Vagina (tissue), 2 donors: ENCODE results near the gene SPHK1. TPM values are rescaled to one million over a fixed set of nuclear protein-coding genes. Genes with fewer than 3 reads are reported as not detected.

Source experiments
- DNase-seq, 2 donors: peaks; one replicate each; pipeline ENCODE4 v3.0.0-alpha.2; 2017; ENCODE audit errors: extremely low spot score in 2 of 2
- H3K27ac ChIP-seq: fragments of 200-600 bp; sonication (generic); one replicate; pipeline ENCODE4 v1.5.1; 2019
- H3K27me3 ChIP-seq: fragments of 200-600 bp; sonication (generic); one replicate; pipeline ENCODE4 v1.5.1; 2019
- H3K36me3 ChIP-seq, 2 donors: fragments of 200-600 bp; sonication (generic); one replicate each; pipeline ENCODE4 v1.5.1; 2017 to 2019
- H3K4me1 ChIP-seq: fragments of 200-600 bp; sonication (generic); one replicate; pipeline ENCODE4 v1.5.1; 2019
- H3K4me3 ChIP-seq, 2 donors: fragments of 200-600 bp; sonication (generic); 1 replicate in 1 of 2; 2 replicates in 1 of 2; pipeline ENCODE4 v1.5.1; 2016 to 2019
- H3K9me3 ChIP-seq: fragments of 200-600 bp; sonication (generic); one replicate; pipeline ENCODE4 v1.5.1; 2019
- CTCF ChIP-seq, 3 experiments: fragments of 450-650 bp in 2 of 3; fragments of 200-600 bp in 1 of 3; sonication (generic) in 1 of 3; IDR thresholded peaks; one replicate each; pipeline ENCODE4 v1.5.1; 2017 to 2019; ENCODE audit warnings: antibody characterized with exemption in 3 of 3, mild to moderate bottlenecking in 2 of 3, moderate library complexity in 2 of 3
- POLR2A ChIP-seq, 2 donors: fragments of 450-650 bp; IDR thresholded peaks; one replicate each; pipeline ENCODE4 v1.6.1; 2017; ENCODE audit warnings: antibody characterized with exemption in 2 of 2, mild to moderate bottlenecking in 2 of 2, moderate library complexity in 2 of 2
- POLR2AphosphoS5 ChIP-seq, 2 donors: sonication (generic); formaldehyde crosslinking; IDR thresholded peaks; one replicate each; pipeline ENCODE4 v1.9.0; 2017; ENCODE audit warnings: antibody characterized with exemption in 2 of 2, mild to moderate bottlenecking in 2 of 2, low read depth in 1 of 2; ENCODE audit not compliant: insufficient read depth in 1 of 2
- intact Hi-C: fragments of 100-400 bp; cut with DNase I; formaldehyde crosslinking; loops from one replicate; pipeline ENCODE4 v1.15.1; 2023
- total RNA-seq: library from RNA; depleted of rRNA; stranded (reverse); fragments of >200 nt; gene quantifications from one replicate; pipeline ENCODE4 v1.2.3, GENCODE V29; 2016

The SPHK1 gene
- total RNA-seq, 1 donor from 2014 or later, result 11.0 TPM

GRCh38 chr17:76408037-76408849, 23.8 kb downstream of the SPHK1 start:
- intact Hi-C loops, result loop anchor here (10.0 kb wide), 1 partner anchor 97 kb away; the partner anchor contains the start of gene RHBDF2
- Histone ChIP-seq H3K4me3 (no peak overlapping the region), H3K4me1 (no peaks in the 10 kb centered on the region), H3K27me3 (no peaks in the 10 kb centered on the region), H3K27ac (no peak overlapping the region), H3K9me3 (no peaks in the 10 kb centered on the region), H3K36me3 (peaks cover 0 to 8% of the 10 kb centered on the region in 2 donors)
- no peak for DNase-seq
- TF ChIP-seq POLR2A (IDR thresholded peaks at IDR 0.05), result no peak
- TF ChIP-seq CTCF (IDR thresholded peaks at IDR 0.05), result peak; percentile 21 to 39 (median 30)

GRCh38 chr17:76410328-76410965, 26.0 kb downstream of the SPHK1 start:
- Histone ChIP-seq H3K9me3 (no peaks in the 10 kb centered on the region), H3K36me3 (no peaks in the 10 kb centered on the region), H3K4me1 (peaks cover 10% of the 10 kb centered on the region), H3K4me3 (no peak overlapping the region), H3K27ac (no peak overlapping the region), H3K27me3 (no peaks in the 10 kb centered on the region)
- no peak for DNase-seq
- intact Hi-C loops, result no loop called here
- no peak for TF ChIP-seq CTCF (IDR thresholded peaks at IDR 0.05)
- no peak for TF ChIP-seq POLR2A (IDR thresholded peaks at IDR 0.05)
- TF ChIP-seq POLR2AphosphoS5 (IDR thresholded peaks at IDR 0.05; ENCODE audit: insufficient read depth in 1 of 2, low read depth in 1 of 2), result no peak

GRCh38 chr17:76411247-76411646, 26.8 kb downstream of the SPHK1 start:
- no peaks in the 10 kb centered on the region for H3K27me3 ChIP-seq
- DNase-seq, result no peak
- H3K36me3 ChIP-seq, result no peaks in the 10 kb centered on the region
- peaks cover 10% of the 10 kb centered on the region for H3K4me1 ChIP-seq
- no peak overlapping the region for H3K27ac ChIP-seq
- no peak overlapping the region for H3K4me3 ChIP-seq
- intact Hi-C loops, result no loop called here
- H3K9me3 ChIP-seq, result no peaks in the 10 kb centered on the region
- TF ChIP-seq POLR2A (IDR thresholded peaks at IDR 0.05), result no peak
- TF ChIP-seq POLR2AphosphoS5 (IDR thresholded peaks at IDR 0.05; ENCODE audit: insufficient read depth in 1 of 2, low read depth in 1 of 2), result no peak
- no peak for TF ChIP-seq CTCF (IDR thresholded peaks at IDR 0.05)

- no peak overlapping the region for H3K4me3 ChIP-seq
- DNase-seq, result peak in 1 of 2 donors; percentile 91
- H3K27ac ChIP-seq, result no peak overlapping the region
- no peaks in the 10 kb centered on the region for H3K36me3 ChIP-seq
- intact Hi-C loops, result no loop called here
- no peaks in the 10 kb centered on the region for H3K27me3 ChIP-seq
- H3K9me3 ChIP-seq, result no peaks in the 10 kb centered on the region
- H3K4me1 ChIP-seq, result peaks cover 14% of the 10 kb centered on the region
- TF ChIP-seq CTCF (IDR thresholded peaks at IDR 0.05) (no peak), POLR2A (IDR thresholded peaks at IDR 0.05) (no peak), POLR2AphosphoS5 (IDR thresholded peaks at IDR 0.05; ENCODE audit: insufficient read depth in 1 of 2, low read depth in 1 of 2) (no peak)
These were observed 30.2 kb downstream of the SPHK1 start for GRCh38 chr17:76414334-76415295.
